Cardiac muscle cell (in vitro differentiated cells and primary cell): Measurements from ENCODE around the gene TMEM43. TPM values are rescaled to one million over a fixed set of nuclear protein-coding genes. Genes with fewer than 3 reads are reported as not detected.

Experiments used
- DNase-seq, 2 donors: peaks; one replicate each; pipeline versions ENCODE4 v3.0.0 to v3.0.0-alpha.2; 2010 to 2017; ENCODE audit warnings: low read depth in 1 of 2, low spot score in 1 of 2
- H3K27ac ChIP-seq: fragments of 200-600 bp; sonication (generic); 2 replicates; pipeline ENCODE4 v1.5.1; 2016
- H3K27me3 ChIP-seq: fragments of 200-600 bp; sonication (generic); 2 replicates; pipeline ENCODE4 v1.6.0; 2016; ENCODE audit warnings: control low read depth
- H3K36me3 ChIP-seq: fragments of 200-600 bp; sonication (generic); 2 replicates; pipeline ENCODE4 v1.5.1; 2016; ENCODE audit warnings: control low read depth
- H3K4me1 ChIP-seq: fragments of 200-600 bp; sonication (generic); 2 replicates; pipeline ENCODE4 v1.8.1; 2017; ENCODE audit warnings: low read depth, mild to moderate bottlenecking, mixed run types
- H3K4me3 ChIP-seq: fragments of 200-600 bp; sonication (generic); 2 replicates; pipeline ENCODE4 v1.5.1; 2016; ENCODE audit warnings: mild to moderate bottlenecking
- H3K9me3 ChIP-seq: fragments of 200-600 bp; sonication (generic); 2 replicates; pipeline ENCODE4 v1.5.1; 2017; ENCODE audit warnings: low read depth, mild to moderate bottlenecking, control low read depth
- polyA plus RNA-seq: library from polyadenylated mRNA; unstranded; fragments of >200 nt; fragmentation: Nextera tagmentation; extraction: Ambion mirVana; gene quantifications from 2 replicates; pipeline ENCODE4 v1.2.1, GENCODE V29; 2016
- total RNA-seq: library from RNA; depleted of rRNA; stranded (reverse); fragments of >200 nt; gene quantifications from 2 replicates; pipeline ENCODE4 v1.2.3, GENCODE V29; 2016
- TF ChIP-seq, protein P1 (sequence below): IDR thresholded peaks from 2 replicates; pipeline ENCODE4 v1.5.1; 2012; ENCODE audit warnings: low read depth, mild to moderate bottlenecking, low read length

The TMEM43 gene
- total and polyA plus RNA-seq, 2 experiments from 2014 or later = 21.5 to 27.4 TPM

- no peaks in the 10 kb centered on the region for H3K27me3 ChIP-seq
- H3K4me3 ChIP-seq = no peak overlapping the region
- TF ChIP-seq, protein P1, sequence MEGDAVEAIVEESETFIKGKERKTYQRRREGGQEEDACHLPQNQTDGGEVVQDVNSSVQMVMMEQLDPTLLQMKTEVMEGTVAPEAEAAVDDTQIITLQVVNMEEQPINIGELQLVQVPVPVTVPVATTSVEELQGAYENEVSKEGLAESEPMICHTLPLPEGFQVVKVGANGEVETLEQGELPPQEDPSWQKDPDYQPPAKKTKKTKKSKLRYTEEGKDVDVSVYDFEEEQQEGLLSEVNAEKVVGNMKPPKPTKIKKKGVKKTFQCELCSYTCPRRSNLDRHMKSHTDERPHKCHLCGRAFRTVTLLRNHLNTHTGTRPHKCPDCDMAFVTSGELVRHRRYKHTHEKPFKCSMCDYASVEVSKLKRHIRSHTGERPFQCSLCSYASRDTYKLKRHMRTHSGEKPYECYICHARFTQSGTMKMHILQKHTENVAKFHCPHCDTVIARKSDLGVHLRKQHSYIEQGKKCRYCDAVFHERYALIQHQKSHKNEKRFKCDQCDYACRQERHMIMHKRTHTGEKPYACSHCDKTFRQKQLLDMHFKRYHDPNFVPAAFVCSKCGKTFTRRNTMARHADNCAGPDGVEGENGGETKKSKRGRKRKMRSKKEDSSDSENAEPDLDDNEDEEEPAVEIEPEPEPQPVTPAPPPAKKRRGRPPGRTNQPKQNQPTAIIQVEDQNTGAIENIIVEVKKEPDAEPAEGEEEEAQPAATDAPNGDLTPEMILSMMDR = no peak
- no peak for DNase-seq
- no peaks in the 10 kb centered on the region for H3K4me1 ChIP-seq
- H3K36me3 ChIP-seq = peaks cover 43% of the 10 kb centered on the region
- H3K9me3 ChIP-seq = no peaks in the 10 kb centered on the region
- no peak overlapping the region for H3K27ac ChIP-seq
Observed at GRCh38 chr3:14156843-14157561, 32.1 kb downstream of the TMEM43 start.

DNA sequence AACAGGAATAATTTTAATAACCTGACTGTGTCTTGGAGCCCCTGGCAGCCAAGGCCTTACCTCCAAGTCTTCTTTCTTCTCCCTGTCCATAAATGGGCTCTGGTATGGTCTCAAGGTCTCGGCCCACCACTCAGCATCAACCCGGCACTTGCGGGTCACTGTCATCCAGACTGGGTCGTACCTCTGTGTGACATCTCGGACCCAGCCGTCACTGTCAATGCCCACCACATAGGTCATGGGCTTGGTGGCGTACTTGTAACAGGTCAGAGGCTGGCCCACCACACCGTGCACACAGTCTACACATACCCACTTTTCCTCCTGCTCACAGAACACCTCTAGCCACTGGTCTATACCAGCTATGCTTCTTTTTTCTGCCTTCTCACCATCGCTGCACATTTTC, 33.1 kb downstream of the TMEM43 start:
- Histone ChIP-seq H3K4me1 (no peaks in the 10 kb centered on the region), H3K36me3 (peaks cover 49% of the 10 kb centered on the region), H3K4me3 (no peak overlapping the region), H3K9me3 (no peaks in the 10 kb centered on the region), H3K27ac (no peak overlapping the region), H3K27me3 (no peaks in the 10 kb centered on the region)
- DNase-seq = no peak
- TF ChIP-seq, protein P1 = no peak

GRCh38 chr3:14158370-14158769, 33.5 kb downstream of the TMEM43 start:
- H3K4me3 ChIP-seq = no peak overlapping the region
- H3K27me3 ChIP-seq = no peaks in the 10 kb centered on the region
- H3K4me1 ChIP-seq = no peaks in the 10 kb centered on the region
- H3K27ac ChIP-seq = no peak overlapping the region
- no peaks in the 10 kb centered on the region for H3K9me3 ChIP-seq
- TF ChIP-seq, protein P1 = no peak
- DNase-seq = no peak
- H3K36me3 ChIP-seq = peaks cover 52% of the 10 kb centered on the region

GRCh38 chr3:14159426-14159825, 34.6 kb downstream of the TMEM43 start:
- H3K4me1 ChIP-seq = no peaks in the 10 kb centered on the region
- no peak for DNase-seq
- no peak overlapping the region for H3K4me3 ChIP-seq
- H3K9me3 ChIP-seq = no peaks in the 10 kb centered on the region
- H3K27ac ChIP-seq = no peak overlapping the region
- TF ChIP-seq, protein P1 = no peak
- no peaks in the 10 kb centered on the region for H3K27me3 ChIP-seq
- peaks cover 59% of the 10 kb centered on the region for H3K36me3 ChIP-seq

GRCh38 chr3:14161282-14161681, 36.4 kb downstream of the TMEM43 start:
- Histone ChIP-seq H3K36me3 (peaks cover 75% of the 10 kb centered on the region), H3K27me3 (no peaks in the 10 kb centered on the region), H3K4me3 (no peak overlapping the region), H3K9me3 (no peaks in the 10 kb centered on the region), H3K27ac (no peak overlapping the region), H3K4me1 (no peaks in the 10 kb centered on the region)
- DNase-seq = no peak
- TF ChIP-seq, protein P1 = no peak
